H4 (cell line): Measurements from ENCODE around the gene ADAMTS2. TPM values are rescaled to one million over a fixed set of nuclear protein-coding genes. Genes with fewer than 3 reads are reported as not detected.

Experiments
- DNase-seq: peaks from one replicate; pipeline ENCODE4 v3.0.0-alpha.2; 2015; ENCODE audit warnings: low spot score
- total RNA-seq: library from RNA; depleted of rRNA; stranded (reverse); fragments of >200 nt; shearing (Covaris generic); gene quantifications from 2 replicates; pipeline ENCODE4 v1.2.3, GENCODE V29; 2014

Gene ADAMTS2
- total RNA-seq, 1 experiment from 2014 or later: 1.2 TPM

GRCh38 chr5:179343719-179344430 lies 1.4 kb downstream of the ADAMTS2 start:
- no peak for DNase-seq

- no peak for DNase-seq
Observed at GRCh38 chr5:179343021-179343718, 2.1 kb downstream of the ADAMTS2 start.

GRCh38 chr5:179342577-179342976 lies 2.7 kb downstream of the ADAMTS2 start:
- no peak for DNase-seq

- DNase-seq: no peak
Observed at GRCh38 chr5:179340465-179340864, 4.8 kb downstream of the ADAMTS2 start.

GRCh38 chr5:179339996-179340395 lies 5.3 kb downstream of the ADAMTS2 start:
- DNase-seq: no peak

GRCh38 chr5:179339081-179339480 lies 6.2 kb downstream of the ADAMTS2 start:
- DNase-seq: no peak

GRCh38 chr5:179337796-179338676 lies 7.2 kb downstream of the ADAMTS2 start:
- no peak for DNase-seq

- no peak for DNase-seq
Observed at GRCh38 chr5:179336871-179337795, 8.1 kb downstream of the ADAMTS2 start.

GRCh38 chr5:179336126-179336870 lies 9.0 kb downstream of the ADAMTS2 start:
- no peak for DNase-seq

GRCh38 chr5:179333796-179334761 lies 11.2 kb downstream of the ADAMTS2 start:
- DNase-seq: no peak

- no peak for DNase-seq
Observed at GRCh38 chr5:179332741-179333290, 12.4 kb downstream of the ADAMTS2 start.

GRCh38 chr5:179331591-179332375 lies 13.5 kb downstream of the ADAMTS2 start:
- no peak for DNase-seq

GRCh38 chr5:179330186-179330900 lies 14.9 kb downstream of the ADAMTS2 start:
- DNase-seq: no peak

- DNase-seq: no peak
Observed at GRCh38 chr5:179328291-179328690, 17.0 kb downstream of the ADAMTS2 start.

GRCh38 chr5:179327021-179327735 lies 18.1 kb downstream of the ADAMTS2 start:
- DNase-seq: no peak

GRCh38 chr5:179326122-179326927 lies 18.9 kb downstream of the ADAMTS2 start:
- no peak for DNase-seq
